Measurements from ENCODE around the gene AS3MT.

GRCh38 chr10:102935505-102935904, 66.2 kb downstream of the AS3MT start:
- TF ChIP-seq CTCF (conservative IDR thresholded peaks at IDR 0.05): no peak
- no peak for TF ChIP-seq ZFX (IDR thresholded peaks at IDR 0.05)

Data from C4-2B (cell line).